Calu3 (cell line): Measurements from ENCODE around the gene UNC45A. TPM values are rescaled to one million over a fixed set of nuclear protein-coding genes. Genes with fewer than 3 reads are reported as not detected.

Experiments
- BruUV-seq: library from RNA; stranded (reverse); fragments of 400-500 nt; replicated peaks from 2 replicates; lab custom pipeline; 2021; lab: Mats Ljungman, UMichigan
- CTCF ChIA-PET: fragments of 300-600 bp; sonication (Branson Sonifier 250); formaldehyde crosslinking; loops from one replicate; lab custom pipeline; 2022; ENCODE audit warnings: antibody characterized with exemption; lab: Charles Lee
- DNase-seq: peaks from one replicate; pipeline ENCODE4 v3.0.0; 2022
- H3K27ac Mint-ChIP-seq: one replicate; pipeline ENCODE4 v1.8.0; 2022; ENCODE audit warnings: mixed read lengths; ENCODE audit not compliant: unreplicated experiment
- H3K27me3 Mint-ChIP-seq: one replicate; pipeline ENCODE4 v1.8.0; 2022; ENCODE audit warnings: mixed read lengths; ENCODE audit not compliant: unreplicated experiment
- H3K36me3 Mint-ChIP-seq: one replicate; pipeline ENCODE4 v1.8.0; 2022; ENCODE audit warnings: mild to moderate bottlenecking, moderate library complexity, mixed read lengths; ENCODE audit not compliant: insufficient read depth, unreplicated experiment
- H3K4me1 Mint-ChIP-seq: one replicate; pipeline ENCODE4 v1.8.0; 2022; ENCODE audit warnings: mild to moderate bottlenecking, low read depth, mixed read lengths; ENCODE audit not compliant: unreplicated experiment
- H3K4me3 Mint-ChIP-seq: one replicate; pipeline ENCODE4 v1.8.0; 2022; ENCODE audit warnings: mild to moderate bottlenecking, low read depth, moderate library complexity, mixed read lengths; ENCODE audit not compliant: unreplicated experiment
- H3K9me3 Mint-ChIP-seq: one replicate; pipeline ENCODE4 v1.8.0; 2022; ENCODE audit warnings: low read depth, mixed read lengths; ENCODE audit not compliant: unreplicated experiment
- CTCF ChIP-seq: fragments of 200-600 bp; IDR thresholded peaks from one replicate; pipeline ENCODE4 v1.8.0; 2022; ENCODE audit warnings: antibody characterized with exemption; ENCODE audit not compliant: unreplicated experiment
- intact Hi-C: fragments of 100-400 bp; cut with micrococcal nuclease; formaldehyde crosslinking; loops from one replicate; pipeline ENCODE4 v1.10.0; 2022; ENCODE audit not compliant: unreplicated experiment
- total RNA-seq: library from RNA; stranded (reverse); gene quantifications from 2 replicates; pipeline ENCODE4 v1.2.3, GENCODE V29; 2022

The UNC45A gene
- total RNA-seq, 1 experiment from 2014 or later: 66.5 TPM

GRCh38 chr15:90902840-90903732 is 32.0 kb upstream of the UNC45A start, which contains the start of gene MAN2A2:
Gene MAN2A2 (plus strand): TSS chr15:90903302. CDS start chr15:90904208, 906 bp downstream.
- CTCF ChIA-PET: interaction anchor here (0.7 to 2.4 kb wide), 4 partner anchors 28 to 186 kb away, joined by 3 to 17 read pairs (median 6); partner anchors contain the start of genes BLM, HDDC3 and UNC45A
- H3K9me3 Mint-ChIP-seq: no peaks in the 10 kb centered on the region
- intact Hi-C loops: no loop called here
- no peak for TF ChIP-seq CTCF
- H3K4me1 Mint-ChIP-seq: peaks cover 10% of the 10 kb centered on the region
- H3K4me3 Mint-ChIP-seq: peak within 1 kb of the TSS; percentile 91
- H3K27ac Mint-ChIP-seq: peak within 1 kb of the TSS; percentile 71
- peak; percentile 59 for DNase-seq
- H3K36me3 Mint-ChIP-seq: peaks cover 13% of the 10 kb centered on the region
- BruUV-seq: no TSS peak
- H3K27me3 Mint-ChIP-seq: peaks cover 6% of the 10 kb centered on the region

GRCh38 chr15:90903733-90904536 is 31.1 kb upstream of the UNC45A start:
- no peak for TF ChIP-seq CTCF
- CTCF ChIA-PET: interaction anchor here (2.4 kb wide), 1 partner anchor 27 kb away, joined by 17 read pairs; the partner anchor contains the start of gene HDDC3
- Mint-ChIP-seq H3K27ac (peak overlapping the region; percentile 71), H3K4me3 (peak overlapping the region; percentile 91), H3K9me3 (no peaks in the 10 kb centered on the region), H3K27me3 (no peaks in the 10 kb centered on the region), H3K36me3 (peaks cover 13% of the 10 kb centered on the region), H3K4me1 (peaks cover 10% of the 10 kb centered on the region)
- BruUV-seq: TSS peak; percentile 30
- DNase-seq: peak; percentile 44
- intact Hi-C loops: no loop called here

GRCh38 chr15:90904746-90905145 is 30.3 kb upstream of the UNC45A start:
- CTCF ChIA-PET: no interaction called here
- TF ChIP-seq CTCF: no peak
- BruUV-seq: no TSS peak
- peaks cover 19% of the 10 kb centered on the region for H3K36me3 Mint-ChIP-seq
- H3K4me3 Mint-ChIP-seq: no peak overlapping the region
- H3K27me3 Mint-ChIP-seq: no peaks in the 10 kb centered on the region
- DNase-seq: no peak
- H3K4me1 Mint-ChIP-seq: peaks cover 10% of the 10 kb centered on the region
- H3K27ac Mint-ChIP-seq: no peak overlapping the region
- no peaks in the 10 kb centered on the region for H3K9me3 Mint-ChIP-seq
- intact Hi-C loops: no loop called here
